Measurements from ENCODE around the gene FADS3. TPM values are rescaled to one million over a fixed set of nuclear protein-coding genes. Genes with fewer than 3 reads are reported as not detected.

FADS3 gene
- total RNA-seq, 1 donor = 35.9 TPM

- TF ChIP-seq CTCF (IDR thresholded peaks at IDR 0.05; ENCODE audit: insufficient read depth, low read length) = no peak
- H3K4me3 ChIP-seq (ENCODE audit: low read depth, low read length) = no peak overlapping the region
- no peak for DNase-seq (ENCODE audit: low read depth)
These were observed 57.4 kb downstream of the FADS3 start for GRCh38 chr11:61833926-61834277.

GRCh38 chr11:61833471-61833870 is 57.9 kb downstream of the FADS3 start:
- no peak overlapping the region for H3K4me3 ChIP-seq (ENCODE audit: low read depth, low read length)
- no peak for DNase-seq (ENCODE audit: low read depth)
- TF ChIP-seq CTCF (IDR thresholded peaks at IDR 0.05; ENCODE audit: insufficient read depth, low read length) = no peak

GRCh38 chr11:61832754-61833153 is 58.6 kb downstream of the FADS3 start:
- no peak overlapping the region for H3K4me3 ChIP-seq (ENCODE audit: low read depth, low read length)
- DNase-seq (ENCODE audit: low read depth) = no peak
- TF ChIP-seq CTCF (IDR thresholded peaks at IDR 0.05; ENCODE audit: insufficient read depth, low read length) = no peak

DNA sequence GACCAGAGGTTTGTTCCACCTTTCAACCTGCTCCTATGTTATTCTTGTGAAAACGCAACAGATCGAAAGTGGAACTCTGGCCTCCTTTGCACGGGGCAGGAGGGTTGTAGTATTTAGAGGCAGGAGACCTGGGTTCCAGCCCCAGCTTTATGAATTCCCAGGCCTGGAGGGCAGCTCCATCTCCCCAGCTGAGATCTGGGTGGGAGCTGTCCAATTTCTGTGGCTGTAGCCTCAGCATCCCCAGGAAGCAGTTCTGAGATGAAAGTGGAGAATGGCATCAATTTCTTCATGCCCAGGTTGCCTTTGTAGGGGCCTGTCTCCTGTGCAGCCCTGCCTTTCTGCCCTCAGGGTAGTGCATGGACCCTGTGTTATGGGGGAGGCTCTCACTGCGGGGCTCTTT is 59.1 kb downstream of the FADS3 start:
- no peak for TF ChIP-seq CTCF (IDR thresholded peaks at IDR 0.05; ENCODE audit: insufficient read depth, low read length)
- no peak for DNase-seq (ENCODE audit: low read depth)
- no peak overlapping the region for H3K4me3 ChIP-seq (ENCODE audit: low read depth, low read length)

DNA sequence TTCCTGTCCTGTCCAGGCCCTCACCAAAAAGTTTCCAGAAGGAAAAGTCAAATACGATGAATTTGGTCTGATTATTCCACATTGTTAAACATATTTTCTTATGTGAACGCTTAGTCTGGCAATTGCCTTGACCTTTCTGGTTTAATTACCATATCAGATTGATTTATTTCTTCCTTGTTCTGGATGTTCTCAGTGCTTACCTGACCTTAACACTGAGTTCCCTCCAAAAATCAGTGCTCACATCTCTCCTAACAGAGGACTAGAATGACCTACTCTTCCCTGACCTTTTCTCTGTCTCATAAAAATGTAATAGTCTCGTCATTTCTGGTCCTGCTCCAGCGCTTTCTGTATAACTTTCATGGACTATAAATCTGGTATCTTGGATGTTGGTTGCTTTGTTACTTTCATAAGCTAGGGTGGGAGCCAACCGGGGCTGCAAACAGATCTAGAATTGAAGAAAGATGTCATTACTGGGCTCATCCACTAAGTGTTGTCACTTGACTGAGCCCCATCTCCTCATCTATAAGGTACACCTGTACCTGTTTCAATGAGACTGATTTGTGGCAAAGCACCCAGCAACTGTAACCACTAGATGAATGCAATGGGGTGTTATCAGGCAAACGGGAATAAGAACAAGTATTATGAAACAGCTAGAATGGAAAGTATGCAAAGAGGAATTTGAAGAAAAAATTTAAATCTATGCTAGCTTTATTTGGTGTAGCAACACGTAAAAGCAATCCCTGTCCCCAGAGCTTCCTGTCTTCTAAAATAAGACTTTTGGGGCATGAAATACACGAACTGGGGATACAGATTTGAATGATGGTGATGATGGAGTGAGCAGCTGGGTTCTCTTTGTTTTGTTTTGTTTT is 60.9 kb downstream of the FADS3 start:
- peak overlapping the region; percentile 91 for H3K4me3 ChIP-seq (ENCODE audit: low read depth, low read length)
- DNase-seq (ENCODE audit: low read depth) = peak; percentile 61

GRCh38 chr11:61829806-61830205 is 61.5 kb downstream of the FADS3 start:
- no peak for TF ChIP-seq CTCF (IDR thresholded peaks at IDR 0.05; ENCODE audit: insufficient read depth, low read length)
- DNase-seq (ENCODE audit: low read depth) = no peak
- H3K4me3 ChIP-seq (ENCODE audit: low read depth, low read length) = peak overlapping the region; percentile 91

More for the DNA sequence above, 60.9 kb downstream of the FADS3 start:
- TF ChIP-seq CTCF (IDR thresholded peaks at IDR 0.05; ENCODE audit: insufficient read depth, low read length) = no peak

All from fibroblast of the aortic adventitia (primary cell).